ENCODE data around the gene PPM1M. TPM values are rescaled to one million over a fixed set of nuclear protein-coding genes. Genes with fewer than 3 reads are reported as not detected.
A peak's percentile ranks its signal among the peaks of the same experiment; 100 is the strongest.

Gene PPM1M
- total and polyA plus RNA-seq, 2 experiments from 2014 or later, result 6.2 to 10.7 TPM

GRCh38 chr3:52197499-52197841 lies 48.1 kb upstream of the PPM1M start:
- no peak for DNase-seq (ENCODE audit: low spot score)
- Histone ChIP-seq H4K20me1 (ENCODE audit: insufficient read depth, poor library complexity, severe bottlenecking) (no peaks in the 10 kb centered on the region), H3K27ac (peak overlapping the region; percentile 91), H3K9me3 (ENCODE audit: low read depth) (no peaks in the 10 kb centered on the region), H3K4me1 (ENCODE audit: insufficient read depth) (peaks cover 23% of the 10 kb centered on the region), H3K27me3 (no peaks in the 10 kb centered on the region), H3K4me2 (peak overlapping the region; percentile 79), H3K9me2 (replicated peaks; ENCODE audit: insufficient read depth) (no peaks in the 10 kb centered on the region), H3K79me2 (peaks cover 36% of the 10 kb centered on the region), H2AFZ (peak overlapping the region; percentile 72), H3K36me3 (replicated peaks; ENCODE audit: insufficient read depth, low read depth) (no peaks in the 10 kb centered on the region), H3K4me3 (no peak overlapping the region)
- TF ChIP-seq EZH2 (IDR thresholded peaks at IDR 0.05; ENCODE audit: borderline replicate concordance) (no peak), EZH2phosphoT487 (IDR thresholded peaks at IDR 0.05; ENCODE audit: low read depth, severe bottlenecking, unreplicated experiment) (no peak)
- TF ChIP-seq, protein P1, sequence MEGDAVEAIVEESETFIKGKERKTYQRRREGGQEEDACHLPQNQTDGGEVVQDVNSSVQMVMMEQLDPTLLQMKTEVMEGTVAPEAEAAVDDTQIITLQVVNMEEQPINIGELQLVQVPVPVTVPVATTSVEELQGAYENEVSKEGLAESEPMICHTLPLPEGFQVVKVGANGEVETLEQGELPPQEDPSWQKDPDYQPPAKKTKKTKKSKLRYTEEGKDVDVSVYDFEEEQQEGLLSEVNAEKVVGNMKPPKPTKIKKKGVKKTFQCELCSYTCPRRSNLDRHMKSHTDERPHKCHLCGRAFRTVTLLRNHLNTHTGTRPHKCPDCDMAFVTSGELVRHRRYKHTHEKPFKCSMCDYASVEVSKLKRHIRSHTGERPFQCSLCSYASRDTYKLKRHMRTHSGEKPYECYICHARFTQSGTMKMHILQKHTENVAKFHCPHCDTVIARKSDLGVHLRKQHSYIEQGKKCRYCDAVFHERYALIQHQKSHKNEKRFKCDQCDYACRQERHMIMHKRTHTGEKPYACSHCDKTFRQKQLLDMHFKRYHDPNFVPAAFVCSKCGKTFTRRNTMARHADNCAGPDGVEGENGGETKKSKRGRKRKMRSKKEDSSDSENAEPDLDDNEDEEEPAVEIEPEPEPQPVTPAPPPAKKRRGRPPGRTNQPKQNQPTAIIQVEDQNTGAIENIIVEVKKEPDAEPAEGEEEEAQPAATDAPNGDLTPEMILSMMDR (IDR thresholded peaks at IDR 0.05; ENCODE audit: poor library complexity), result no peak
- WGBS (ENCODE audit: low lambda C conversion rate, missing lambda C conversion rate), result 74% methylated on average over 10 of the region's 10 CpGs

DNA sequence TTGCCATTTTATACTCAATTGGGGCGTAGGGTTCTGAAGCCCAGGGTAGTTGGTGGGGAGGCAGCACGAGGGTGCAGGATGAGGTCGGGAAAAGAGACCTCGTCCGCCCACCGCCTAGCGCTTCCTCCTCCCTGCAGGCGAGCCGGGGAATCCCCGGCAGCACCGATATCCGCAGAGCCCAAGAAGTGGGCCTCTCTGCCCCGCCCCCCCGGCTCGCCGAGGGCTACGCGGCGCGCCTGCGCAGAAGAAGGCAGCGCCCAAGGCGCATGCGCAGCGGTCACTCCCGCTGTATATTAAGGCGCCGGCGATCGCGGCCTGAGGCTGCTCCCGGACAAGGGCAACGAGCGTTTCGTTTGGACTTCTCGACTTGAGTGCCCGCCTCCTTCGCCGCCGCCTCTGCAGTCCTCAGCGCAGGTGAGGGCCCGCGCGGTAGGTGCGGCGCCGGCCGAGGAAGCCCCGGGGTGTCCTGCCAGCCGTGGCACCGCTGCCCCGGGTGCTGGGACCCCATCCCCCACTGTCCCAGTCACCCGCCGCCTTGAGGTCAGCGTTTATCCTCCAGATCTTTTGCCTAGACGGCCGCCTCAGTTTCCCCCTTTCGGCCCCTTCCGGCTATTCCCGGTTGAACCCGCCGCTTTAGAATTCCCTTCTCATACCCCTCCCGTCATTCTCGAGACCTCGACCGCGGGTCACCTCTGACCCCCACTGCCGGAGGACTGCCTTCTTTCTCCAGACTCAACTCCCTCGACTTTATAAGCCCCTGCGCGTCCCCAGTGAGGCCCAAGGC lies 47.5 kb upstream of the PPM1M start, which contains the start of gene ALAS1:
Gene ALAS1 (plus strand): TSS at position 319 of the 784 bp plus-strand sequence. CDS start 1,082 bp downstream, outside the sequence.
- H3K27me3 ChIP-seq, result no peaks in the 10 kb centered on the region
- no peak for TF ChIP-seq EZH2 (IDR thresholded peaks at IDR 0.05; ENCODE audit: borderline replicate concordance)
- TF ChIP-seq, protein P1 (IDR thresholded peaks at IDR 0.05; ENCODE audit: poor library complexity), result no peak
- TF ChIP-seq EZH2phosphoT487 (IDR thresholded peaks at IDR 0.05; ENCODE audit: low read depth, severe bottlenecking, unreplicated experiment), result no peak
- H3K4me3 ChIP-seq, result peak within 1 kb of the TSS; percentile 74
- peaks cover 36% of the 10 kb centered on the region for H3K79me2 ChIP-seq
- H2AFZ ChIP-seq, result peak within 1 kb of the TSS; percentile 72
- no peaks in the 10 kb centered on the region for H3K36me3 ChIP-seq (replicated peaks; ENCODE audit: insufficient read depth, low read depth)
- 4% methylated on average over 60 of the region's 71 CpGs for whole genome bisulfite sequencing (ENCODE audit: low lambda C conversion rate, missing lambda C conversion rate)
- no peaks in the 10 kb centered on the region for H3K9me3 ChIP-seq (ENCODE audit: low read depth)
- H3K27ac ChIP-seq, result peak within 1 kb of the TSS; percentile 91
- H3K4me2 ChIP-seq, result peak within 1 kb of the TSS; percentile 95
- DNase-seq (ENCODE audit: low spot score), result peak; percentile 97
- peaks cover 23% of the 10 kb centered on the region for H3K4me1 ChIP-seq (ENCODE audit: insufficient read depth)
- no peaks in the 10 kb centered on the region for H4K20me1 ChIP-seq (ENCODE audit: insufficient read depth, poor library complexity, severe bottlenecking)
- H3K9me2 ChIP-seq (replicated peaks; ENCODE audit: insufficient read depth), result no peaks in the 10 kb centered on the region

- peak overlapping the region; percentile 52 for H2AFZ ChIP-seq
- WGBS (ENCODE audit: low lambda C conversion rate, missing lambda C conversion rate), result 52% methylated on average over 14 of the region's 14 CpGs
- H4K20me1 ChIP-seq (ENCODE audit: insufficient read depth, poor library complexity, severe bottlenecking), result no peaks in the 10 kb centered on the region
- H3K36me3 ChIP-seq (replicated peaks; ENCODE audit: insufficient read depth, low read depth), result no peaks in the 10 kb centered on the region
- H3K79me2 ChIP-seq, result peaks cover 36% of the 10 kb centered on the region
- H3K4me2 ChIP-seq, result peak overlapping the region; percentile 95
- peak overlapping the region; percentile 79 for H3K27ac ChIP-seq
- TF ChIP-seq EZH2 (IDR thresholded peaks at IDR 0.05; ENCODE audit: borderline replicate concordance) (no peak), EZH2phosphoT487 (IDR thresholded peaks at IDR 0.05; ENCODE audit: low read depth, severe bottlenecking, unreplicated experiment) (no peak)
- TF ChIP-seq, protein P1 (IDR thresholded peaks at IDR 0.05; ENCODE audit: poor library complexity), result no peak
- no peak for DNase-seq (ENCODE audit: low spot score)
- no peaks in the 10 kb centered on the region for H3K27me3 ChIP-seq
- H3K4me3 ChIP-seq, result peak overlapping the region; percentile 74
- H3K4me1 ChIP-seq (ENCODE audit: insufficient read depth), result peaks cover 23% of the 10 kb centered on the region
- no peaks in the 10 kb centered on the region for H3K9me2 ChIP-seq (replicated peaks; ENCODE audit: insufficient read depth)
- no peaks in the 10 kb centered on the region for H3K9me3 ChIP-seq (ENCODE audit: low read depth)
Observed at GRCh38 chr3:52198643-52199608, 46.6 kb upstream of the PPM1M start.
